ENCODE data around the gene MOSPD2.

MOSPD2 gene

DNA sequence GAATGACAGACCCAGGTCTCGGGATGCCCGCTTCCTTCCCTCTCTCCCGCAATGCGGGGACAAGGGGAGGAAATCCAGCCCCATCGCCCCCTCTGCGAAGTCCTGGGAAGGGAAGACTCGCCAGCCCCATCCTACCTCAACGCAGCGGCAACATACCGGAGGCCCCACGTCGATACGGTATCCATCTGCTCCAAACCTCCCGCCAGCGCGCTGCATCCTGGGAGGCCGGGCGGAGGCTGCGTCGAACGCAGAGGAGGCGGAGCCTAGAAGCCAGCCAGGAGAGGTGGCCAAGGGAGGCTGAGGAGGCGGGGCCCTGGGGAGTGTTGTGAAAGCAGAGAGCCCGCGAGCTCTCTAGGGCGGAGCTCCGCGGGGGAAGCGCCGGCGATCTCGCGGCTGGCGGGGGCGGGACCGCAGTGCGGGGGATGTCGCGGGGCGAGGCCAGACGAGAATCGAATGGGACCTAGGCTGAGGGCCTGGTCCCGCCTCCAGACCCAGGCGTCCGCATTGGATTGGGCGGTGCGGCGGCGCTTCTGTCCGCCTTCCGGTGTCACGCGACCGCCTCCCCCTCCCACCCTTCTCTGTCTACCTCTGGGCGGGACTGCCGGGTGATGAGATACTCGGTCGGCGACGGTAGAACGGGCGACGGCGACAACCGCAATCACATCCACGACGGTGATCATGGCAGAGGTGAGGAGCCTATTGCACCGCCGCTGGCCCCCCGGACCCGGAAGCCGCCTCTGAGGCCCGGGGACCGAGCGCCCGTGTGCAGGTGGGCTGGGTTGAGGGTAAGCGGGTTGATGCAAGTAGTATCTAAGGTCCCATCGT, at the start of gene MOSPD2, which contains the start of gene FANCB:
Gene MOSPD2 (plus strand): TSS at position 571 of the 825 bp plus-strand sequence. CDS start 108 bp downstream, at position 679.
Gene FANCB (minus strand): TSS at position 219 of the 825 bp plus-strand sequence. CDS start 7,559 bp downstream, outside the sequence.
- peak; percentile 90 for DNase-seq (ENCODE audit: low spot score)

DNA sequence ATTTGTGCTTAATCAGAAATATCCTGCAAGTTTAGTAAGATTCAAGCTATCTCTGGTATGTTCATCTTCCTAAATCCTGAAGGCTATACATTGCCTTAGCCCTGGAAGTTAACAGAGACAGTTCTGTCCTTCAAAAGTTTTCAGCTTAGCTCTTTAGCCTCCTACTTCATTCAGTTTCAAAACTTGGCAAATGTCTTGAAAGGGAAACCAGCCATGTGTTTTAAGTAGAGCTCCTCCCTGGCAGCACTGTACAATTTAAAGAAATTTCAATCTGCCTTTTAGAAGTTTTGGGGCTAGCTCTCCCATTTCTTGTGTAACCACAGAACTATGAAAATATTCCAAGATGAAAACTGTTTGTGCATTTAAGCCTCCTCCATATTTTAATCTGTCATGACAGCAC, 47.4 kb upstream of the MOSPD2 start:
- DNase-seq (ENCODE audit: low spot score) = no peak

DNA sequence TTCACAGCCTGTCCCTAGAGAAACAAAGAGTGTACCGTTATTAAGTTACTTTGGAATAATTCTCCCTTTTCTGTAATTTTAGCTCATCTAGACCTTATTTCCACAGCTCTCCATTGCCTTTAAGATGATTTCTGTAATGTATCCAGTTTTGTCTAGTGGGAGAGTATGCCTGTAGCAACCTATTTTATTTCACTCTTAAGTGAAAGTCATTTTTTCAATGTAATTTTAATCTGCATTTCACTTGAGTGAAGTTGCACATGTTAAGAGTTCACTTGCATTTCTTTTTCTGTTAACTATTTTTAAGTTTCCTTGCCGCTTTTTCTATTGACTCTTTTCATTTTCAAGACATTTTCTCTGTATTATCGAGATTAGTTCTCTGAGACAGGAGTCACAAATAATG, 46.9 kb upstream of the MOSPD2 start:
- DNase-seq (ENCODE audit: low spot score) = no peak

DNA sequence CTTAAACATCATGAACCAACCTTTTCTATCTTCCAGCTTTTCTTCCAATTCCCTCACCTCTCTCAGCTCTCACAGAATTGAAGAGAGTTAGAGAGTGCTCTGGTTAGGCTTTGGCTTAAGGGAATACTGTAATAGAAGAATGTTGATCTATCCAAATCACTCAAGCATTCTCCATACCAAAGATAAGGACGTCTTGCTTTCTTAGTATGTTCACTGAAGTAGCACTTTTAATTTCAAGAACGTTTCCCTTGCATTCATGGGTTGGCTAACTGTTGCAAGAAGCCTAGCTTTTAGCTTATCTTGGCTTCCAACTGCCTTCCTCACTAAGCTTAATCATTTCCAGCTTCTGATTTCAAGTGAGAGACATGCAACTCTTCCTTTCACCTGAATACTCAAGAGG, 43.6 kb upstream of the MOSPD2 start:
- DNase-seq (ENCODE audit: low spot score) = no peak

DNA sequence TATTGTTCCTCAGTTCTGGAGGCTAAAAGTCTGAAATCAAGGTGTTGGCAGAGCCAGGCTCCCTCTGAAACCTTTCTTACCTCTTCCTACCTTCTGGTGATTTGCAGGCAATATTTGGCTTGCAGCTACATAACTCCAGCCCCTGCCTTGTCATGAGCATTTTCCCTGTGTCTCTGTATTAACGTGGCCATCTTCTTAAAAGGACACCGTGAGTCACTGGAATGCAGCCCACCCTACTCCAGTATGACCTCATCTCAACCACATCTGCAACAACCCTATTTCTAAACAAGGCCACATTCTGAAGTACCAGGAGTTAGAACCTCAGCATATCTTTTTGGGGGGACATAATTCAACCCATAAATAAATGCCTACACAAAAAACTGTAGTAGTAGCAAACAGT, 41.1 kb upstream of the MOSPD2 start:
- DNase-seq (ENCODE audit: low spot score) = no peak

DNA sequence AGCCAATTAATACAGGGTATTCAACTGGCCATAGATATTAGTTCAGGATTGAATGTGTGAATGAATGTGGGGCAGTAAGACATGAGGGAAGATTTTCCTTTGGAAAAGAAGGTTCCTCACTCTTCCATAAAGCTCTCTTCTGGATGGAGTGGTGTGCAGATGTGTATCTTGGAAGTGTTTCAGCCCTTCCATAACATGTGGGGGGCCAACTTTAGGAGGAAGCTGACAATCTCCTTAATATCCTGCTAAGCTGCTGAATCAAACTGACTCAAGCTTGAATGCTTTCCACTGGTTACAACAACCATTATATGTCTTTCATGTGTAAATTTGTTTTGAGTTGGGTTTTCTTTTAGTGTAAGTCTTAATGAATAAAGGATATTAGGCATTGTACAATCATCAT, 40.6 kb upstream of the MOSPD2 start:
- no peak for DNase-seq (ENCODE audit: low spot score)

DNA sequence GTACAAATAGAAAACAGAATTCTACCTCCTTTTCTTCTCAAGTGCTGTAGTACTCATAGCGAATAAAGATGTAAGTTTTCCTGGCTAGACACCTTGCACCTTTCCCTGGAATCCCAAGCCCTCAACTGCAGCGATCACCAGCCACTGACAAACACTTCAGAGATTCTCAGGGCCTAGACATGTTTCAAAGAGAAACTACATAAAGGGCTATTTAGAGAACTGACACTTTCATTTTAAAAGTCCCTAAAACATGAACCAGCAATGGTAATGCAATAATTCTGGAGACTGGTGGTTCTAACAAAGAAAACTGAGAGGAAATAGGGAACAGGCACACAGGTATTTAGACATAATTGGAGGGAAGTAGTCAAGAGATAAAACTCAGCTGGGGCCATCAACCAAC, 36.1 kb upstream of the MOSPD2 start:
- DNase-seq (ENCODE audit: low spot score) = no peak

DNA sequence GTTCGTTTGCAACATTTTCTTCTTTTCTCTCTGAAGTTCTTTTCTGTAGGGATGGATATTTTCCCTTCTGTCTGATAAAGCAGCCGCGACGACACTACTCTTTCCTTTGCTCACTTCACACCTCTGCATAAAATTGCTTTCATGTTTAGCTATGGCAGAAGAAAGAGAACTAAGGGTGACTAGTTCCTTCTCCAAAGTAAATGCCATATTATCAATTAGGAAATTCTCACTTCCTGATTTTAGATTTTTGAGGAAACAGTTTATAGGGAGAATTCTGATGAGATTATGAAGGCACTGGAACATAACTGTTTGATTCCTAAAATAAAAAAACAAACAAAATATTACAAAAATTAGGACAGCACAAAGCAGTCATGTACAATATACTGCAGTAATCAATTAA, 29.6 kb upstream of the MOSPD2 start:
- no peak for DNase-seq (ENCODE audit: low spot score)

DNA sequence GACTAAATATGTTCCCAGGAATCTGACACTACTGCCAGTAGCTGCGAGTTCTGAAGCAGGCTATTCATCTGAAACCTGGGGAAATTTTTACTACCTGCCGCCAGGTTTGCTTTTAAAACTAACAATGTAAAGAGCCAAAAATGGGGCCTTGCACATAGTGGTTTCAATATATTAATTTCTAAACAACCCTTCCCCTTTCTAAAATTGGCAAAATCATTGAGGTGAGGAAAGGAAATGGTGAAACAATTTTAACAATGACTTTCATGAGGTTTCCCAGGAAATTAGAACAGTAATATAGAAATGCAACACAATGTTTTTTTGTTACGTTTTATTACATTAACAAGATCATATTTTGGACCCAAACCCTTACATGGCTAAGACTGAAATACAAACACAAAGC, 21.7 kb upstream of the MOSPD2 start:
- DNase-seq (ENCODE audit: low spot score) = no peak

DNA sequence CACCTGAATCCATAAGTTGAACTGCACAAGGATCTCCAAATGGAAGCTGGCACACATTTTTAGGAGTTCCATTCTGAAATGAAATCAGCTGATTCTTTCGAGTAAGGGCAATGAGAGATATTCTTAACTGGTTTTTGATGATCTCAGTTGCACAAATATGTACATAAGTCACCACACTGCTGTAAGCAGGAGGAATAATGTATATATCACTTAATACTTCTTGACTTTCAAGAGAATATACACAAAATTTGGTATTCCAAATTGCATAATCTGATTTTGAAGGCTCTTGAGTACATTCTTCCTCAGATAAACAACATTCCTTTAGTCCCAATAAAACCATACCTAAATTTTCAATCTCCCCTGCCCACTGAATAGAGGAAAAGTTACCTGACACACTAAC, 8.6 kb upstream of the MOSPD2 start:
- no peak for DNase-seq (ENCODE audit: low spot score)

DNA sequence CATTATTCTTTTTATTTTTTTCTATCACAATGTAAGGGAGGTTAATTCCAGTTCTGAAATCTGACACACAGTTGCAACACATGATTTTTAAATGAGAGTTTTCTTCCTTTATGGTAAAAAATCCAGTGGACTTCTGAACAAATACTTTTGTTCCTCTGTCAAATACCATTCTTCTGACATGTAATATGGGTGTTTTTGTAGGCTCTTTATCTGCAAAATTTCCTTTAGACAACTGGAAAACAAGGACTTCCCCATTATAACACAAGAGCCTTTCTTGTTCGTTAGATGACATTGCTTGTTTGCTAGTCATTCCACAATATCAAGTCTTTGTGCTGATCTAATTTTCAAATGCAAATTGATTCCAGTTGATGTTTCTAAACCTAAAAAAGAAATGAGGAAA, 8.0 kb upstream of the MOSPD2 start:
- DNase-seq (ENCODE audit: low spot score) = no peak

DNA sequence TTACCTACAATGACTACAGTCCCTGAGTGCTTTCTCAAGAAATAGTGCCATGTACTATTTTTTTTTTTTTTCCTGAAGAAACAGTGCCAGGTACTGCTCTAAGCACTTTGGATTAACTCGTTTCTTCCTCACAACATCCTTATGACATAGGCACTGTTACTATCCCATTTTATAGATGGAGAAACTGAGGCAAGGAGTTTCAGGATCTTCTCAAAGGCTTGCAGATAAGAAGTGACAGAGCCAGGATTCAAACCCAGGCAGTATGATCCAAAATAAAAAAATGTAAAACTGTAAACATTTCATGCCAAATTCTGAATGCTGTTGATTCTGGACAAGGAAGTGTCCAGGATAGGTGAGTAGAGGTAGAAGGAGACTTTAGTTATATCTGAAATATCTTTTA, 1.5 kb upstream of the MOSPD2 start:
- DNase-seq (ENCODE audit: low spot score) = no peak

DNA sequence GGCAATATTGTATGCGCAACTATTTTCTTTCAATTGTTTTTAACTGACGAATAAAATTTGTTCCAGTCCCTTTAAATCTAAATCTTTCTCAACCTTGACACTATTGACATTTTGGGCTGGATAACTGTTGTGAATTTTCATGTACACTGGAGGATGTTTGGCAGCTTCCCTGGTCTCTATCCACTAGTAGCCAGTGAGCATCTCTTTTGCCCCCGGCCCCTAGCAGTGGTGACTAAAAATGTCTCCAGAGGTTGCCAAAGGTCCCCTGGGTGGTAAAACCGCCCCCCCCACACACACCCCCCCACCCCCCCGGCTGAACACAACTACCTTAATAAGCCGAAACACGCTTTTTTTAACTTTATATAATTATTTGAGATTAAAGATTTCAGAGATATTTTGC, 866 bp upstream of the MOSPD2 start:
- no peak for DNase-seq (ENCODE audit: low spot score)

DNA sequence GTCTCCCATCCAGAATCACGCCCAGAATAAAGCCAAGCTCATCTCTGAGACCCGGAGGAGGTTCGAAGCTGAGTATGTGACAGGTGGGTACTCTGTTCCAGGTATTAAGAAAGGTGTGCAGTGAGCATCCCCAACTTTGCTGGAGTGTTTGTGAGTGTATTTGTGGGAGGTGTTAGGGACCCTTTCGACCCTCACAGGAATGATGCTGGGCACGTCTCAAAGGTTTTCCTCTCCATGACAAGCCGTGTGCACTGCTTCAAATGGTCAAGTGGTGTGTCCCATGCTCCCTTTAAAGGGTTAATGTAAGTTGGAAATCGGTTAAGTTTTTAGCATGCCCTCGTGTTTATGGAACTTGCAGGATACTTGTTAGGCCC, 442 bp downstream of the MOSPD2 start:
- DNase-seq (ENCODE audit: low spot score) = no peak

DNA sequence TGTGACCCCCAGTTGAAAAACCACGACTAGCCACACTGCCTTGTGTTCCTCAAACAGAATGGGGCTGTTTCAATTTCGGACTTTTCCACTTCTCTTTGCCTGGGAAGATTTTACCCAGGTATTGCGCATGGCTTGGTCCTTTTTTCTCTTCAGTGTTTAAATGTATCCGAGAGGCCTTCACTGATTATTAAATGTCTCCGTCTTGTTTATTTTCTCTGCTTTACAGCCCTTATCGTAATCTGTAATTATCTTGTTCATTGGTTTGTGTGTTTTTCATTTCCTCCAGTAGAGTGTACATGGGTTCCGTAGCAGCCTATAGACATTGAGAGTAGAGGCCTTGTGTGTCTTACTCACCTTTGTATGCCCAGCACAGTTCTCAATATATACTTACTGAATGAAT, 2.4 kb downstream of the MOSPD2 start:
- no peak for DNase-seq (ENCODE audit: low spot score)

DNA sequence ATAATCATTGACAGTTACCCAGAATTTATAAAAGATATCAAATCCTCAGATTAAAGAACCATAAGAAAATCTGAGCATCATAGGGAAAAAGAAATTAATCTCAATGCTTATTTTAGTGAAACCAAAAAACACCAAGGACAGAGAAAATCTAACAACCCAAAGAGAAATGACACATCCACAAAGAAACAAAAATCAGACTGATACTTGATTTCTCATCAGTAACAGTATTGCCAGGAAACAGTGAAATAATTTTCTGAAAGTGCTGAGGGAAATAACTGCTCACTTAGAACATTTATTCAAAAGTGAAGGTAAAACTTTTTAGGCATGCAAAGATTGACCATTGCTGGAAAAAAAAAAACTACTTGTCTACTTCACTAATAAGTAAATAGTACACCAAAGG, 10.6 kb downstream of the MOSPD2 start:
- DNase-seq (ENCODE audit: low spot score) = no peak

DNA sequence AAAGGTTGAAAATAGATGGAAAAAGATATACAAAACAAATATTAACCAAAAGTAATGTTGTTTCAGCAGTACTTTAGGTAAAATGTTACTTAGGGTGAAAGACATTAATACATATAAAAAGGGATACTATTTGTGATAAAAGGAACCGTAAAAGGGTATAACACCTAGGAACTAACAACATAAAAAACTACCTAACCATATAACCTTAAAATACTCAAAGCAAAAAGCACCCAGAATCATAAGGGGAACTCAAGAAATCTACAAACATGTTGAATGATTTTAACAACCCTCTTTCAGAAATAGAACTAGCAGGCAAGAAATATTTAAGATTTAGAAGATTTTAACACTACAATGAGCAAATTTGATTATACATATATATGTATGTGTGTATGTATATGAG, 11.5 kb downstream of the MOSPD2 start:
- no peak for DNase-seq (ENCODE audit: low spot score)

DNA sequence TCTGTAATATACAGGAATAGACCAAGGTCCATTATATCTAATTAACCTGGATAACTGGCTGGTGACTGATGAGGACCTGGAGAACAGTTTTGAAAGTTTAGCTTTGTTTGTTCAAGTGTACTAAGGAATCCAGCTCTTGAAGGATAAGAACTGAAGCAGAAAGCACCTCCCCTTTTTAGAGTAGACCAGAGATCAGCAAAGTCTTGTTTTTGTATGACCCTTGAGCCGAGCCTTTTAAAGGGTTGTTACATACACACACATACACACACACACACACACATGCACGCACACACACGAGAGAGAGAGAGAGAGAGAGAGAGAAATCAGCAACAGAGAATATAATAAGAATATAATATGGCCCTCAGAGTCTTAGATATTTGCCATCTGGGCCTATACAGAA, 13.0 kb downstream of the MOSPD2 start:
- no peak for DNase-seq (ENCODE audit: low spot score)

DNA sequence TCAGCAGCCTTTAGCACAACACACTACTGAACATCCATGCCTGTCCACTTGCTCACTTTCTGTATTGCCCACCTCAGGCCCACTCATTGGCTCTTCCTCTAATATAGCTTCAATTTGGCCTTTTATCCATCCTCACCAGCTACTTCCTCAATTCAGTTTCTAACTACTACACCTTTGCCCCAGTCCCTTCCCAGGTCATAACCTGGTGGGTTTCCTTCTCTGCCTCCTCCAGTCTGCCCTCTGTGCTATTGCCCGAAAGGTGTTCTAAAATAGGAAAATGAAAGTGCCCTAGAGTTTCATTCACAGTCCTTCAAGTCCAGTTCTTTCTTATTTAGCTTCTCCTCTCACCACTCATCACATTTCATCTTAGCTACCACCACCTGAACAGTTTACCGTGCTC, 23.1 kb downstream of the MOSPD2 start:
- no peak for DNase-seq (ENCODE audit: low spot score)

DNA sequence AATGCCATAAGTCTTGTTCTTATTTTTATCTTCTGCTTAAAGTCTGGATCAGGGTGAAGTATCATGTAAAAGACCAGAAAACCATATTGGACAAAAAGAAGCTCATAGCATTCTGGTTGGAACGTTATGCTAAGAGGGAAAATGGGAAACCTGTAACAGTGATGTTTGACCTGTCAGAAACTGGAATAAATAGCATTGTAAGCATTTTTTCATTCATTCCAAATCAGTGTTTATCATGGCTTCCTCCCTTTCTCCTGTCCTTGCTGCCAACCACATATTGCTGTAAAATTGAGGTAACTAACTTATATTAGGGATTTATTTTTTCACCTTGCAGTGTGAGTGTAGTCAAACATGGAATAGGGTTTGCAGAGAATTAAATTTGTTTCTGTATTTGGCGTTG, 23.8 kb downstream of the MOSPD2 start:
- no peak for DNase-seq (ENCODE audit: low spot score)

DNA sequence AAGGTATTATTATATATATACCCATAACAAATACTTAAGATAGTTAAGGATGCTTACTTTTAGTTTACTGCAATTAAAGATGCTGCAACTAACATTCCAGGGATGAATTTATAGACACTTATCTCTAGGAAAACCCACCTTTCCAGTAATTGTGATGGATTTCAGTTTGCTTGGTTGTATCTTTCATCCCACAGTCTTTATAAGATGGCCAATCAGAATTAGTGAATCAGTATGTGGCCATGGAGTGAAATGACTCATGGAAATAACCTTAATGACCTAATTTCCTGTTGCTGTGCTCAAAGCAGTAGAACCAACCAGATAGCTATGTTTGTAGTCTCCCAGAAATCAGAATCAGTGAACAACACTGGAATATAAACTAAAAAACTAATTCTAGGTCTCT, 26.4 kb downstream of the MOSPD2 start:
- no peak for DNase-seq (ENCODE audit: low spot score)

DNA sequence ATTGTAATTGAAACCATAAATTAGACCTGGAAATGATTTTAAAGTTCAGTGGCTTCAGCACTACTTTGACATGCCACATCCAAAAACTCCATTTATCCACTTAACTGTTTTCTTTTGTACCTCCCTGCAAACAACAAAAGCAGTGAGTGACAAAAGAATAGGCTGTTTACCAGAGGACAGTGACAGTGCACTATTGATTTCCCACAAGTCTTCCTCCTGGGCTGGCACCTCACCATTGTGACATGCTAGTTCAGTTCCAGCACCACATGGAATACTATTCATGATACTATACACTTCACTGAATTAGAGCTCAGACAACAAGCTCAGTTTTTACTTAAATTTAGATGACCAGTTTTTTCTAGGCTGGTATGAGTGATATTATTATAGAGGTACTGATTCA, 29.3 kb downstream of the MOSPD2 start:
- DNase-seq (ENCODE audit: low spot score) = no peak

DNA sequence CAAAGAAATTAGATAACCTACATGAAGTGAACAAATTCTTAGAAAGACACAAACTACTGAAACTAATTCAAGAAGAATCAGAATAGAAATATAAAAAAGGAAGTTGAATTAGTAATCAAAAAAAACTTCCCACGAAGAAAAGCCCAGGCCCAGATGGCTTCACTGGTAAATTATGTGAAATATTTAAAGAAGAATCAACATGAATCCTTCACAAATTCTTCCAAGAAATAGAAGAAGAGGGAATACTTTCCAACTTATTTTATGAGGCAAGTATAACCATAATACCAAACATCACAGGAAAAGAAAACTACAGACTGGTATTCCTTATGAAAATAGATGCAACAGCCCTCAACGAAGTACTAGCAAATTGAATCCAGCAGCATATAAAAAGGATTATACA, 30.7 kb downstream of the MOSPD2 start:
- DNase-seq (ENCODE audit: low spot score) = no peak

DNA sequence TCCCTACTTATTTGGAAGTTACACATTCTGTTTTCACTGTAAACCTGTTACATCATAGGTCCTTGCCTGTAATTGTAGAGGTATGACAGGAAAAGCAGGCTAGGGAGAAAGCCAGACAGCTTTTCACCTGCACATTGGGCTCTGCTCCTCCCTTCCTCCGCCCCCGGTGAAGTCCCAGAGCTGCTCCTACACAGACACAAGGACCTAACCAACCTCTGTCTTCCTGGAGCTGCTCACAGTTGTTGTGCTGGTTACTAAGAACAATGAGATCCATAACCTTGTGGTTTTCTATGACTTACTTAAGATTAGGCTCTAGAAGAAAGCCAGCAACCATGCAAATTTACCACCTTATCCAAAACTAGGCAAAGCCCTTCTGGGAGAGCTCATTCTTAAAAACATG, 40.0 kb downstream of the MOSPD2 start:
- no peak for DNase-seq (ENCODE audit: low spot score)

Measured in D341Med (cell line).